CD4-positive, alpha-beta T cell (primary cell): Measurements from ENCODE around the gene DCUN1D3. TPM values are rescaled to one million over a fixed set of nuclear protein-coding genes. Genes with fewer than 3 reads are reported as not detected.

Experiments used
- ATAC-seq: fragments of 200-7000 bp; cut with Tn5 transposase; one replicate; pipeline ENCODE4 v1.10.0; 2022; ENCODE audit warnings: mild to moderate bottlenecking; ENCODE audit not compliant: poor library complexity
- CTCF ChIA-PET: fragments of 350-600 bp; sonication (Branson Sonifier 250); formaldehyde crosslinking; loops from one replicate; lab custom pipeline; 2021; ENCODE audit warnings: antibody characterized with exemption, inconsistent platforms; lab: Charles Lee
- POLR2A ChIA-PET: fragments of 350-600 bp; sonication (Branson Sonifier 250); formaldehyde crosslinking; loops from one replicate; lab custom pipeline; 2021; ENCODE audit warnings: antibody characterized with exemption, inconsistent platforms; lab: Charles Lee
- DNase-seq, 14 experiments: peaks; one replicate each; pipeline ENCODE4 v3.0.0-alpha.2; 2013 to 2020; ENCODE audit warnings: mixed read lengths in 2 of 14
- H3K27ac ChIP-seq, 2 donors: one replicate each; pipeline versions ENCODE4 v1.5.1 to v1.7.0; 2013; ENCODE audit warnings: low read length in 2 of 2, low read depth in 1 of 2, mild to moderate bottlenecking in 1 of 2
- H3K27me3 ChIP-seq, 2 experiments: 1 replicate in 1 of 2; 2 replicates in 1 of 2; pipeline versions ENCODE4 v1.6.1 to v1.7.0; 2013; ENCODE audit warnings: low read length in 2 of 2, control low read depth in 1 of 2, mild to moderate bottlenecking in 1 of 2, moderate library complexity in 1 of 2; ENCODE audit not compliant: insufficient read depth in 2 of 2, control insufficient read depth in 1 of 2
- H3K36me3 ChIP-seq: one replicate; pipeline ENCODE4 v1.6.1; 2013; ENCODE audit warnings: low read length, control low read depth; ENCODE audit not compliant: insufficient read depth
- H3K4me1 ChIP-seq: one replicate; pipeline ENCODE4 v1.6.1; 2013; ENCODE audit warnings: low read length, control low read depth; ENCODE audit not compliant: insufficient read depth
- H3K4me3 ChIP-seq: one replicate; pipeline ENCODE4 v1.5.1; 2013; ENCODE audit warnings: mild to moderate bottlenecking, low read length, moderate library complexity
- H3K9me3 ChIP-seq, 2 experiments: 1 replicate in 1 of 2; 2 replicates in 1 of 2; pipeline versions ENCODE4 v1.6.1 to v1.7.0; 2013; ENCODE audit warnings: low read length in 2 of 2, mild to moderate bottlenecking in 2 of 2, control low read depth in 1 of 2, moderate library complexity in 1 of 2; ENCODE audit not compliant: control insufficient read depth in 1 of 2, insufficient read depth in 1 of 2
- H3K27ac Mint-ChIP-seq: one replicate; pipeline ENCODE4 v1.8.0; 2020; ENCODE audit warnings: mixed read lengths
- H3K27me3 Mint-ChIP-seq: one replicate; pipeline ENCODE4 v1.8.0; 2021; ENCODE audit warnings: mixed read lengths
- H3K36me3 Mint-ChIP-seq: one replicate; pipeline ENCODE4 v1.8.0; 2021; ENCODE audit warnings: low read depth, mixed read lengths
- H3K4me1 Mint-ChIP-seq: one replicate; pipeline ENCODE4 v1.8.0; 2021; ENCODE audit warnings: low read depth, mixed read lengths
- H3K4me3 Mint-ChIP-seq: one replicate; pipeline ENCODE4 v1.8.0; 2020; ENCODE audit warnings: mild to moderate bottlenecking, mixed read lengths
- H3K9me3 Mint-ChIP-seq: one replicate; pipeline ENCODE4 v1.8.0; 2020; ENCODE audit warnings: mixed read lengths
- intact Hi-C, 2 experiments: fragments of 100-400 bp; cut with DNase I in 1 of 2; cut with micrococcal nuclease in 1 of 2; formaldehyde crosslinking; loops; one replicate each; pipeline versions ENCODE4 v1.15.1 to v1.9.0; 2023 to 2025; cut with DNase I, micrococcal nuclease
- total RNA-seq, 174 experiments: library from RNA in 2 of 174; stranded (reverse) in 2 of 174; gene quantifications; one replicate each; pipeline ENCODE4 v1.2.3 and lab custom pipeline; 2021 to 2026
- TF ChIP-seq, protein P1 (sequence below): fragments of 200-600 bp; IDR thresholded peaks from one replicate; pipeline ENCODE4 v1.8.0; 2022; ENCODE audit warnings: antibody characterized with exemption, mild to moderate bottlenecking

DCUN1D3 gene
- total RNA-seq, 2 experiments from 2014 or later, result 1.9 TPM

DNA sequence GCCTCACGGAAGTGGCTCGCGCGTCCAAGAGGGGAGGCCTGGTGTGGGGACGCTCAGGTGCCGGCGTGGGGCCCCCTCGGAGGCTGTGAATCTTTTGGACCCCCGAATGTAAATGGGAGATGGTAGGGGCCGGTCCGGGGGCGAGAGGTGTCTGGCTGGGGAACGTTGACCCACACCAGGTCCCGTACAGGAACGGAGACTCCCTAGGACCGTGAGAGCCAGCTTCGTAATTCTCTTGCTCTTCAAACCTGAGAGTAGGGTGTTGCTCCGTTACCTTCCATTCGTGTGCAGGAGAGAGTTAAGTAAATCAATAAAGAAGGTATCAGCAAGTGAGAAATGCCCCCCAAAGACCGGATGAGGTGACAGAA, 894 bp upstream of the DCUN1D3 start:
- H3K27me3 Mint-ChIP-seq, result no peaks in the 10 kb centered on the region
- H3K36me3 Mint-ChIP-seq, result peaks cover 32% of the 10 kb centered on the region
- Histone ChIP-seq H3K9me3 (no peaks in the 10 kb centered on the region), H3K27me3 (no peaks in the 10 kb centered on the region), H3K4me3 (peak overlapping the region; percentile 84), H3K36me3 (no peaks in the 10 kb centered on the region), H3K4me1 (peaks cover 46% of the 10 kb centered on the region), H3K27ac (peak overlapping the region; percentile 85 to 95)
- H3K4me3 Mint-ChIP-seq, result peak overlapping the region; percentile 96
- peak overlapping the region; percentile 95 for H3K27ac Mint-ChIP-seq
- TF ChIP-seq, protein P1, sequence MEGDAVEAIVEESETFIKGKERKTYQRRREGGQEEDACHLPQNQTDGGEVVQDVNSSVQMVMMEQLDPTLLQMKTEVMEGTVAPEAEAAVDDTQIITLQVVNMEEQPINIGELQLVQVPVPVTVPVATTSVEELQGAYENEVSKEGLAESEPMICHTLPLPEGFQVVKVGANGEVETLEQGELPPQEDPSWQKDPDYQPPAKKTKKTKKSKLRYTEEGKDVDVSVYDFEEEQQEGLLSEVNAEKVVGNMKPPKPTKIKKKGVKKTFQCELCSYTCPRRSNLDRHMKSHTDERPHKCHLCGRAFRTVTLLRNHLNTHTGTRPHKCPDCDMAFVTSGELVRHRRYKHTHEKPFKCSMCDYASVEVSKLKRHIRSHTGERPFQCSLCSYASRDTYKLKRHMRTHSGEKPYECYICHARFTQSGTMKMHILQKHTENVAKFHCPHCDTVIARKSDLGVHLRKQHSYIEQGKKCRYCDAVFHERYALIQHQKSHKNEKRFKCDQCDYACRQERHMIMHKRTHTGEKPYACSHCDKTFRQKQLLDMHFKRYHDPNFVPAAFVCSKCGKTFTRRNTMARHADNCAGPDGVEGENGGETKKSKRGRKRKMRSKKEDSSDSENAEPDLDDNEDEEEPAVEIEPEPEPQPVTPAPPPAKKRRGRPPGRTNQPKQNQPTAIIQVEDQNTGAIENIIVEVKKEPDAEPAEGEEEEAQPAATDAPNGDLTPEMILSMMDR, result no peak
- ChIA-PET POLR2A (interaction anchor here (1.0 to 3.0 kb wide), 5 partner anchors 27 to 1291 kb away, joined by 3 to 34 read pairs (median 5); partner anchors contain the start of genes ERI2 and REXO5), CTCF (no interaction called here)
- H3K9me3 Mint-ChIP-seq, result no peaks in the 10 kb centered on the region
- peak in 1 of 14 experiments; percentile 11 for DNase-seq
- intact Hi-C loops, result loop anchor here (2.0 to 10.0 kb wide), 6 partner anchors 26 to 1836 kb away; partner anchors contain the start of genes LDAF1 (in 2 of the 2), CCP110 (in 1 of the 2), COQ7 (in 1 of the 2) and ERI2 (in 1 of the 2)
- no peak for ATAC-seq
- peaks cover 88% of the 10 kb centered on the region for H3K4me1 Mint-ChIP-seq

DNA sequence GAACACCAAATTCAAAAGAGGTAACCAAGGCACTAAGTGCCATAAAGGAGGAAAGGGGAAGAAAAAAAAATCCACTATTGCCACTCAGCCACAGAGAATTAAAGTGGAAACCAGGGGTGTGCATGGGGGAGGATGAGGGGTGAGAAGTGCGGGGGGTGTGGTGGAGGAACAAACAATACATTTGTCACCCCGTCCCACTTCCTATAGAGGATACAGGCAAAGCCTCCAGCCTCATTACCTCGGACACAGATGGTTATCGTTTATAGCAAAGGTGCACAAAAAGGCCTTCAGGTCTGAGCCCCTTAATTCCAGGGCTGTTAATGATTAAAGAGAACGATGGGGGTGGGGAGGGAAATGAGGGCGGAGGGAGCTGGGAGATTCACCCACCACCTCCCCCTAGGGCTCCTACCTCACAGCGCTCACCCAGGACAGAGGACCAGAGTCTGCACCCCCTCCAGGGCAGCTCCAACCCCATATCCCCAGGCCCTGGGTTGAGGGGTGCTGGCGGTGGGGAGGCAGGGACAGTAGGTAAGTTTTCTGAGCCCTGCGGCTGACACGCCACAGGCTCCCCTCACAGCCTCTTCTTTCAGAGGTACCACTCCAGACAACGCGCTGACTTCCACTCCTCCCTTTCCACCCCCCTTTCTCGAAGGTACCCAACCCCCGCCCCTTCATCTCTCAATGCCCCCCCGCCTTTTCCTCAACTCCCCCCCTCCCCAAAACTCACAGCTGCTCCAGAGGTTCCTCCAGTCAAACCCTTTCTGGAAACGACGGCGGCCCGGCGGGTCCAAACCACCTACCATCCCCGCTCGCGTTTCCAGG, 470 bp downstream of the DCUN1D3 start:
- POLR2A ChIA-PET, result interaction anchor here (1.0 to 3.0 kb wide), 7 partner anchors 13 to 1292 kb away, joined by 3 to 34 read pairs (median 5); partner anchors contain the start of gene LDAF1
- peak; percentile 23 for ATAC-seq
- H3K27me3 ChIP-seq, result no peaks in the 10 kb centered on the region
- H3K4me3 ChIP-seq, result peak overlapping the region; percentile 84
- peak overlapping the region; percentile 85 to 95 for H3K27ac ChIP-seq
- CTCF ChIA-PET, result interaction anchor here (2.9 kb wide), 1 partner anchor 25 kb away, joined by 11 read pairs; no protein-coding TSS in a partner anchor
- peaks cover 8% of the 10 kb centered on the region for H3K36me3 ChIP-seq
- Mint-ChIP-seq H3K27me3 (no peaks in the 10 kb centered on the region), H3K27ac (peak overlapping the region; percentile 95), H3K4me3 (peak overlapping the region; percentile 96), H3K9me3 (no peaks in the 10 kb centered on the region), H3K36me3 (peaks cover 31% of the 10 kb centered on the region), H3K4me1 (peaks cover 76% of the 10 kb centered on the region)
- H3K9me3 ChIP-seq, result no peaks in the 10 kb centered on the region
- intact Hi-C loops, result loop anchor here (2.0 to 10.0 kb wide), 6 partner anchors 25 to 1835 kb away; partner anchors contain the start of genes LDAF1 (in 2 of the 2), CCP110 (in 1 of the 2), COQ7 (in 1 of the 2) and ERI2 (in 1 of the 2)
- TF ChIP-seq, protein P1, result no peak
- DNase-seq, result peak in 5 of 14 experiments; percentile 4 to 55 (median 30)
- H3K4me1 ChIP-seq, result peaks cover 43% of the 10 kb centered on the region

DNA sequence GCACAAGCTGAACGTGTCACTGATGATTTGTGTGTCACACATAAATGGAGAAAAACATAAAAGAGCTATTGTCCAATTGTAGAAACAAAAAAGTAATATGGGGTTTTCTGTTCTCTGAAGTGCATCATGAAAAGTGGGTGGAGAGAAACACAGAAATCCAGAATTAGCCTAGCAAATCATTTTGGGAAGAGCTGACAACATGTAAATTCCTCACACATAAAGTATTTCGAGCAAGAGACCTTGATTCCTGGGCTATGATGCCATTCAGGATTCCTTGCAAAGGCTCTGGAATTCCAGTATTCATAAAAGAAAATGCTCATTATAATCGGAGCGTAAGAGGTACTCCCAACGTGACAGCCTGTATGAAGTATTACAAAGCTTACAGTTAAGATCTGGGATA, 1.1 kb downstream of the DCUN1D3 start:
- ATAC-seq, result no peak
- Mint-ChIP-seq H3K36me3 (peaks cover 33% of the 10 kb centered on the region), H3K4me1 (peaks cover 70% of the 10 kb centered on the region), H3K9me3 (no peaks in the 10 kb centered on the region), H3K27me3 (no peaks in the 10 kb centered on the region), H3K4me3 (peak overlapping the region; percentile 96), H3K27ac (peak overlapping the region; percentile 95)
- Histone ChIP-seq H3K27me3 (no peaks in the 10 kb centered on the region), H3K36me3 (peaks cover 8% of the 10 kb centered on the region), H3K9me3 (no peaks in the 10 kb centered on the region), H3K4me3 (peak overlapping the region; percentile 84), H3K27ac (peak overlapping the region; percentile 45 to 85), H3K4me1 (peaks cover 37% of the 10 kb centered on the region)
- TF ChIP-seq, protein P1, result no peak
- ChIA-PET CTCF (interaction anchor here (2.9 kb wide), 1 partner anchor 24 kb away, joined by 11 read pairs; no protein-coding TSS in a partner anchor), POLR2A (interaction anchor here (1.1 to 3.0 kb wide), 4 partner anchors 25 to 260 kb away, joined by 3 to 34 read pairs (median 5); partner anchors contain the start of gene LDAF1)
- intact Hi-C loops, result loop anchor here in 1 of 2 experiments (2.0 kb wide), 1 partner anchor 24 kb away; no protein-coding TSS in a partner anchor
- no peak for DNase-seq
